Activated T-cell treated with anti-CD3 and anti-CD28 coated beads, Interleukin-2, amount 50 U/mL, for 72 hours (primary cell): ENCODE data around the gene AP1G1. TPM values are rescaled to one million over a fixed set of nuclear protein-coding genes. Genes with fewer than 3 reads are reported as not detected.
A peak's percentile ranks its signal among the peaks of the same experiment; 100 is the strongest.
"Not testable (repeated sequence)": the region's sequence is repeated elsewhere in the genome, so short reads cannot be mapped to it uniquely, and the experiment has no call there.

Experiments used
- ATAC-seq, 2 donors: fragments of 150-1000 bp; cut with Tn5 transposase; replicated peaks in 1 of 2; 2 replicates each; pipeline ENCODE4 v1.10.0; 2021; ENCODE audit warnings: moderate library complexity in 2 of 2, mild to moderate bottlenecking in 1 of 2
- DNase-seq, 2 donors: peaks; one replicate each; pipeline ENCODE4 v3.0.0; 2021 to 2022; ENCODE audit warnings: mixed read lengths in 1 of 2
- H3K27ac Mint-ChIP-seq: one replicate; pipeline ENCODE4 v1.8.0; 2022; ENCODE audit warnings: mild to moderate bottlenecking, moderate library complexity, mixed read lengths
- H3K27me3 Mint-ChIP-seq: one replicate; pipeline ENCODE4 v1.8.0; 2022; ENCODE audit warnings: low read depth, mixed read lengths
- H3K36me3 Mint-ChIP-seq, 2 donors: one replicate each; pipeline ENCODE4 v1.8.0; 2022; ENCODE audit warnings: mixed read lengths in 2 of 2, mild to moderate bottlenecking in 1 of 2; ENCODE audit not compliant: insufficient read depth in 2 of 2
- H3K4me1 Mint-ChIP-seq: one replicate; pipeline ENCODE4 v1.8.0; 2022; ENCODE audit warnings: low read depth, mixed read lengths
- H3K4me3 Mint-ChIP-seq, 2 donors: one replicate each; pipeline ENCODE4 v1.8.0; 2022; ENCODE audit warnings: mild to moderate bottlenecking in 2 of 2, mixed read lengths in 2 of 2, moderate library complexity in 2 of 2
- H3K9me3 Mint-ChIP-seq, 2 donors: one replicate each; pipeline ENCODE4 v1.8.0; 2022; ENCODE audit warnings: mixed read lengths in 2 of 2
- total RNA-seq, 2 donors: library from RNA; stranded (reverse); gene quantifications; one replicate each; pipeline ENCODE4 v1.2.3, GENCODE V29; 2022

AP1G1 gene
- total RNA-seq, 2 donors from 2014 or later: 83.2 to 87.0 TPM

GRCh38 chr16:71840052-71840451 lies 31.4 kb upstream of the AP1G1 start:
- no peaks in the 10 kb centered on the region for H3K27me3 Mint-ChIP-seq
- DNase-seq: no peak

GRCh38 chr16:71837150-71837549 lies 28.5 kb upstream of the AP1G1 start:
- Mint-ChIP-seq H3K27me3 (no peaks in the 10 kb centered on the region), H3K4me1 (peaks cover 5% of the 10 kb centered on the region), H3K9me3 (no peaks in the 10 kb centered on the region), H3K36me3 (no peaks in the 10 kb centered on the region), H3K27ac (peak overlapping the region; percentile 42), H3K4me3 (no peak overlapping the region)
- ATAC-seq (no peak), DNase-seq (no peak)

More at GRCh38 chr16:71840052-71840451, 31.4 kb upstream of the AP1G1 start:
- Mint-ChIP-seq H3K4me1 (peaks cover 27% of the 10 kb centered on the region), H3K27ac (no peak overlapping the region), H3K36me3 (no peaks in the 10 kb centered on the region), H3K9me3 (no peaks in the 10 kb centered on the region), H3K4me3 (no peak overlapping the region)
- ATAC-seq: no peak

GRCh38 chr16:71834291-71834690 lies 25.7 kb upstream of the AP1G1 start:
- DNase-seq (no peak), ATAC-seq (peak in 1 of 2 donors; percentile 38)
- no peaks in the 10 kb centered on the region for H3K36me3 Mint-ChIP-seq
- no peak overlapping the region for H3K27ac Mint-ChIP-seq
- H3K27me3 Mint-ChIP-seq: no peaks in the 10 kb centered on the region
- no peaks in the 10 kb centered on the region for H3K4me1 Mint-ChIP-seq
- H3K9me3 Mint-ChIP-seq: no peaks in the 10 kb centered on the region
- no peak overlapping the region for H3K4me3 Mint-ChIP-seq

- peak overlapping the region in 1 of 2 donors; percentile 12 for H3K4me3 Mint-ChIP-seq
Observed at GRCh38 chr16:71832112-71832511, 23.5 kb upstream of the AP1G1 start.

GRCh38 chr16:71831698-71832097 lies 23.1 kb upstream of the AP1G1 start:
- H3K4me1 Mint-ChIP-seq, H3K36me3 Mint-ChIP-seq, DNase-seq, H3K27me3 Mint-ChIP-seq, H3K9me3 Mint-ChIP-seq: not testable (repeated sequence)
- peak in 1 of 2 donors; percentile 79 for ATAC-seq
- H3K27ac Mint-ChIP-seq: peak overlapping the region; percentile 21
- peak overlapping the region in 1 of 2 donors; percentile 12 for H3K4me3 Mint-ChIP-seq

More at GRCh38 chr16:71832112-71832511, 23.5 kb upstream of the AP1G1 start:
- H3K27me3 Mint-ChIP-seq, DNase-seq, H3K9me3 Mint-ChIP-seq, ATAC-seq, H3K36me3 Mint-ChIP-seq, H3K4me1 Mint-ChIP-seq: not testable (repeated sequence)
- peak overlapping the region; percentile 21 for H3K27ac Mint-ChIP-seq

- Mint-ChIP-seq H3K27ac (no peak overlapping the region), H3K4me3 (no peak overlapping the region), H3K9me3 (no peaks in the 10 kb centered on the region), H3K4me1 (no peaks in the 10 kb centered on the region), H3K36me3 (peaks cover 0 to 3% of the 10 kb centered on the region in 2 donors), H3K27me3 (no peaks in the 10 kb centered on the region)
- ATAC-seq (peak in 1 of 2 donors; percentile 79), DNase-seq (no peak)
Observed at GRCh38 chr16:71830359-71830758, 21.7 kb upstream of the AP1G1 start.

- Mint-ChIP-seq H3K4me1 (no peaks in the 10 kb centered on the region), H3K4me3 (no peak overlapping the region), H3K36me3 (peaks cover 0 to 3% of the 10 kb centered on the region in 2 donors), H3K27me3 (no peaks in the 10 kb centered on the region), H3K9me3 (no peaks in the 10 kb centered on the region), H3K27ac (no peak overlapping the region)
- ATAC-seq (no peak), DNase-seq (no peak)
Observed at GRCh38 chr16:71826533-71827017, 17.9 kb upstream of the AP1G1 start.

- H3K27me3 Mint-ChIP-seq, ATAC-seq, H3K9me3 Mint-ChIP-seq, H3K36me3 Mint-ChIP-seq, DNase-seq: not testable (repeated sequence)
- peaks cover 25% of the 10 kb centered on the region for H3K4me1 Mint-ChIP-seq
- H3K4me3 Mint-ChIP-seq: peak overlapping the region; percentile 40 to 87
- peak overlapping the region; percentile 96 for H3K27ac Mint-ChIP-seq
Observed at GRCh38 chr16:71817155-71817500, 8.5 kb upstream of the AP1G1 start.

GRCh38 chr16:71811261-71811803 lies 2.7 kb upstream of the AP1G1 start:
- Mint-ChIP-seq H3K27me3 (no peaks in the 10 kb centered on the region), H3K4me1 (peaks cover 41% of the 10 kb centered on the region), H3K9me3 (no peaks in the 10 kb centered on the region), H3K36me3 (peaks cover 3 to 7% of the 10 kb centered on the region in 2 donors), H3K4me3 (peak overlapping the region in 1 of 2 donors; percentile 6), H3K27ac (no peak overlapping the region)
- no peak for ATAC-seq
- DNase-seq: no peak

- Mint-ChIP-seq H3K27ac (peak overlapping the region; percentile 46), H3K4me3 (peak overlapping the region; percentile 92 to 94), H3K4me1 (peaks cover 38% of the 10 kb centered on the region)
- not testable (repeated sequence) for ATAC-seq, H3K27me3 Mint-ChIP-seq, H3K9me3 Mint-ChIP-seq, DNase-seq, H3K36me3 Mint-ChIP-seq
Observed at GRCh38 chr16:71810155-71810530, 1.5 kb upstream of the AP1G1 start.

- peak; percentile 23 to 36 for ATAC-seq
- no peaks in the 10 kb centered on the region for H3K27me3 Mint-ChIP-seq
Observed at GRCh38 chr16:71807905-71808592, 585 bp downstream of the AP1G1 start.

GRCh38 chr16:71803305-71803690 lies 5.3 kb downstream of the AP1G1 start:
- ATAC-seq (no peak), DNase-seq (no peak)
- peak overlapping the region; percentile 87 for H3K27ac Mint-ChIP-seq
- H3K9me3 Mint-ChIP-seq: no peaks in the 10 kb centered on the region
- peaks cover 3 to 12% of the 10 kb centered on the region in 2 donors for H3K36me3 Mint-ChIP-seq
- H3K4me3 Mint-ChIP-seq: no peak overlapping the region
- peaks cover 39% of the 10 kb centered on the region for H3K4me1 Mint-ChIP-seq
- H3K27me3 Mint-ChIP-seq: no peaks in the 10 kb centered on the region

More at GRCh38 chr16:71807905-71808592, 585 bp downstream of the AP1G1 start:
- peak in 1 of 2 donors; percentile 64 for DNase-seq
- Mint-ChIP-seq H3K4me3 (peak overlapping the region; percentile 92 to 94), H3K36me3 (peaks cover 3 to 14% of the 10 kb centered on the region in 2 donors), H3K4me1 (peaks cover 52% of the 10 kb centered on the region), H3K27ac (peak overlapping the region; percentile 95), H3K9me3 (no peaks in the 10 kb centered on the region)

GRCh38 chr16:71796501-71797097 lies 12.0 kb downstream of the AP1G1 start:
- H3K4me3 Mint-ChIP-seq: no peak overlapping the region
- H3K27me3 Mint-ChIP-seq: no peaks in the 10 kb centered on the region
- no peaks in the 10 kb centered on the region for H3K9me3 Mint-ChIP-seq
- peaks cover 57% of the 10 kb centered on the region for H3K4me1 Mint-ChIP-seq
- ATAC-seq (no peak), DNase-seq (no peak)
- H3K36me3 Mint-ChIP-seq: peaks cover 0 to 6% of the 10 kb centered on the region in 2 donors
- H3K27ac Mint-ChIP-seq: peak overlapping the region; percentile 68
